HG02973 (cell line): ENCODE results near the gene FAM181A.

ENCODE experiments used
- ATAC-seq: cut with Tn5 transposase; IDR thresholded peaks from one replicate; pipeline ENCODE4 v1.9.1; 2021; ENCODE audit warnings: moderate library complexity; ENCODE audit not compliant: unreplicated experiment

The FAM181A gene

GRCh38 chr14:93976477-93977057 is 49.4 kb downstream of the FAM181A start, which contains the start of gene ASB2:
Gene ASB2, minus strand, starts transcription at chr14:93976570. Its CDS starts 12,031 bp downstream, at chr14:93964539.
- no peak for ATAC-seq

- ATAC-seq = no peak
These were observed 50.0 kb downstream of the FAM181A start for GRCh38 chr14:93977171-93977570.

GRCh38 chr14:93977790-93978581 is 50.8 kb downstream of the FAM181A start:
- peak; percentile 42 for ATAC-seq

GRCh38 chr14:93978735-93979134 is 51.6 kb downstream of the FAM181A start:
- ATAC-seq = no peak
